GM19324 (cell line): ENCODE data around the gene IRF8.

ENCODE experiments used
- ATAC-seq: cut with Tn5 transposase; IDR thresholded peaks from one replicate; pipeline ENCODE4 v1.9.1; 2021; ENCODE audit warnings: mild to moderate bottlenecking, moderate library complexity; ENCODE audit not compliant: unreplicated experiment, low FRiP score

Gene IRF8

GRCh38 chr16:85950136-85950918 lies 51.4 kb downstream of the IRF8 start:
- ATAC-seq = no peak

- no peak for ATAC-seq
These were observed 53.2 kb downstream of the IRF8 start for GRCh38 chr16:85952197-85952596.

- no peak for ATAC-seq
These were observed 53.8 kb downstream of the IRF8 start for GRCh38 chr16:85952811-85953210.

- ATAC-seq = no peak
These were observed 56.1 kb downstream of the IRF8 start for GRCh38 chr16:85954927-85955519.

GRCh38 chr16:85955566-85955965 lies 56.6 kb downstream of the IRF8 start:
- ATAC-seq = no peak

- ATAC-seq = no peak
These were observed 57.5 kb downstream of the IRF8 start for GRCh38 chr16:85956426-85956825.

GRCh38 chr16:85958731-85959130 lies 59.8 kb downstream of the IRF8 start:
- no peak for ATAC-seq

GRCh38 chr16:85959686-85960085 lies 60.7 kb downstream of the IRF8 start:
- no peak for ATAC-seq

GRCh38 chr16:85960486-85961046 lies 61.6 kb downstream of the IRF8 start:
- ATAC-seq = no peak

GRCh38 chr16:85961988-85962915 lies 63.3 kb downstream of the IRF8 start:
- no peak for ATAC-seq

- no peak for ATAC-seq
These were observed 64.9 kb downstream of the IRF8 start for GRCh38 chr16:85963753-85964285.

- ATAC-seq = no peak
These were observed 66.2 kb downstream of the IRF8 start for GRCh38 chr16:85965125-85965524.

- no peak for ATAC-seq
These were observed 68.1 kb downstream of the IRF8 start for GRCh38 chr16:85967111-85967510.

- ATAC-seq = no peak
These were observed 69.3 kb downstream of the IRF8 start for GRCh38 chr16:85968041-85968920.

GRCh38 chr16:85969159-85969558 lies 70.2 kb downstream of the IRF8 start:
- ATAC-seq = no peak

GRCh38 chr16:85969591-85969990 lies 70.6 kb downstream of the IRF8 start:
- ATAC-seq = no peak

- no peak for ATAC-seq
These were observed 71.2 kb downstream of the IRF8 start for GRCh38 chr16:85970016-85970733.

- ATAC-seq = no peak
These were observed 71.8 kb downstream of the IRF8 start for GRCh38 chr16:85970738-85971137.
